NCI-H128 (cell line): ENCODE results near the gene CYP26B1.

Experiments
- DNase-seq: peaks from one replicate; lab custom pipeline; 2025; ENCODE audit not compliant: unreplicated experiment; lab: John Stamatoyannopoulos, UW

CYP26B1 gene

GRCh38 chr2:72130659-72131360 is 16.9 kb downstream of the CYP26B1 start:
- no peak for DNase-seq

- no peak for DNase-seq
These were observed 17.9 kb downstream of the CYP26B1 start for GRCh38 chr2:72129681-72130340.

DNA sequence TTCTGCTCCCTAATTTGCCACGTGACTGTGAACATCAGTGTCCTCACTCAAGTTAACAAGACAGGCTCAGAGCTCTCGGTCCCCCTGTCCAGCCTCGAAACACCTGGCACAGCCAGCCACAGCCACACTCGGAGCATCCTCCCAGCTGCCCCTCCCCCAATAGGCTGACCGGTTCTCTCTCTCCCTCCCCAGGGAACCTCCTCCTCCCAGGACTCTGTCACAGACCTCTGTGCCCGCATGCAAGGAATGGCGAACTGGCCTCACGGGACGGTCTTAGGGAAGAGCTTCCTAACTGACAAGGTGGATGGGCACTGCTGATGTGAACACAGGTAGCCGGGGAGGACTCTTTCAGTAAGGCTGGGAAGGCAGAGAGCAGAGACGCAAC is 18.8 kb downstream of the CYP26B1 start:
- no peak for DNase-seq

DNA sequence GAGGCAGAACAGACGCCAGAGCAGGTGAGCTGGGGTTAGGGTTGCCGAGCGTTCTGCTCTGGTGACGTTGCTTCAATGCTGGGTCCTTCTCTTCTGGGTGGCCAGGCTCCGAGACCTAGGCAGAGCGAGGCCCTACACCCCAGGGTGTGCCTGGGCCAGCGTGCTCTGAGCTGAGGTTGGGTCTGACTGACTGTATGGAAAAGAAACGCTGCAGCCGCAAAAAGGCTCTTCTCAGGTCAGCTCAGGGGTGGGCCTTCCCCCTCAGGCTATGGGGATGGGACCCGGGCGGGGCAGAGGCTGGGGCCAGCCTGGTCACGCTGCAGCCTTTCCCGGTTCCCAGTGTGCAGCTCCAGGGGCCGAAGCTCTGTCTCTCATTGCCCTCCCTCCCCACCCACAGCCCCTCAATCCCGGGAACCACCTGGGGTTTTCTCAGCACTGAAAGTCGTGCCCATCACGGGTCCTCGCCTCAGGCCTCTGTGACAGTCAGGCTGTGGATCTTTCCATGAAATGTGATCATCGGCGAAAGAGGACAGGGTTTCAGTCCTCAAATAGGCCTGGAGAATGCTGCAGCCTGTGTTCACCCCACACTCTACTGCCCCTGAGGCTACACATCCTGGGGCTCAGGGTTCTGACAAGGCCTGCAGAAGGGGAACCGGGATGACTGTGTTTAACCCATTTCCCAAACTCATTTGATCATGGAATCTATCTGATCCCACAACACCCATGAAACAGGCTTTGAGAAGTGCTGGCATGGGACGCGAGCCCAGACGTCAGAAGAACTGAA is 19.4 kb downstream of the CYP26B1 start:
- DNase-seq = no peak

- DNase-seq = no peak
These were observed 20.1 kb downstream of the CYP26B1 start for GRCh38 chr2:72127401-72128058.

- DNase-seq = no peak
These were observed 21.2 kb downstream of the CYP26B1 start for GRCh38 chr2:72126186-72127100.

GRCh38 chr2:72124376-72124775 is 23.3 kb downstream of the CYP26B1 start:
- DNase-seq = no peak

GRCh38 chr2:72121153-72121552 is 26.5 kb downstream of the CYP26B1 start:
- DNase-seq = no peak

- no peak for DNase-seq
These were observed 28.7 kb downstream of the CYP26B1 start for GRCh38 chr2:72118951-72119350.

GRCh38 chr2:72118386-72118785 is 29.3 kb downstream of the CYP26B1 start:
- DNase-seq = no peak

GRCh38 chr2:72117718-72118117 is 29.9 kb downstream of the CYP26B1 start:
- no peak for DNase-seq

DNA sequence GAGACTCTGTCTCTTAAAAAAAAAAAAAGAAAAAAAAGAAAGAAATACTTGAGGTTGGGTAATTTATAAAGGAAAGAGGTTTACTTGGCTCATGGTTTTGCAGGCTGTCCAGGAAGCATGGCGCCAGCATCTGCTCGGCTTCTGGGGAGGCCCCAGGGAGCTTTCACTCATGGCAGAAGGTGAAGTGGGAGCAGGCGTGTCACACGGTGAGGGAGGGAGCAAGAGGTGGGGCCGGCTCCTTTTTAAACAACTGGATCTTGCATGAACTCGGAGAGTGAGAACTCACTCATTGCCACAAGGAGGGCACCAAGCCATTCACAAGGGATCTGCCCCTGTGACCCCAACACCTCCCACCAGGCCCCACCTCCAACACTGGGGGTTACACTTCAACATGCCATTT is 30.6 kb downstream of the CYP26B1 start:
- no peak for DNase-seq

GRCh38 chr2:72116081-72116533 is 31.6 kb downstream of the CYP26B1 start:
- no peak for DNase-seq

DNA sequence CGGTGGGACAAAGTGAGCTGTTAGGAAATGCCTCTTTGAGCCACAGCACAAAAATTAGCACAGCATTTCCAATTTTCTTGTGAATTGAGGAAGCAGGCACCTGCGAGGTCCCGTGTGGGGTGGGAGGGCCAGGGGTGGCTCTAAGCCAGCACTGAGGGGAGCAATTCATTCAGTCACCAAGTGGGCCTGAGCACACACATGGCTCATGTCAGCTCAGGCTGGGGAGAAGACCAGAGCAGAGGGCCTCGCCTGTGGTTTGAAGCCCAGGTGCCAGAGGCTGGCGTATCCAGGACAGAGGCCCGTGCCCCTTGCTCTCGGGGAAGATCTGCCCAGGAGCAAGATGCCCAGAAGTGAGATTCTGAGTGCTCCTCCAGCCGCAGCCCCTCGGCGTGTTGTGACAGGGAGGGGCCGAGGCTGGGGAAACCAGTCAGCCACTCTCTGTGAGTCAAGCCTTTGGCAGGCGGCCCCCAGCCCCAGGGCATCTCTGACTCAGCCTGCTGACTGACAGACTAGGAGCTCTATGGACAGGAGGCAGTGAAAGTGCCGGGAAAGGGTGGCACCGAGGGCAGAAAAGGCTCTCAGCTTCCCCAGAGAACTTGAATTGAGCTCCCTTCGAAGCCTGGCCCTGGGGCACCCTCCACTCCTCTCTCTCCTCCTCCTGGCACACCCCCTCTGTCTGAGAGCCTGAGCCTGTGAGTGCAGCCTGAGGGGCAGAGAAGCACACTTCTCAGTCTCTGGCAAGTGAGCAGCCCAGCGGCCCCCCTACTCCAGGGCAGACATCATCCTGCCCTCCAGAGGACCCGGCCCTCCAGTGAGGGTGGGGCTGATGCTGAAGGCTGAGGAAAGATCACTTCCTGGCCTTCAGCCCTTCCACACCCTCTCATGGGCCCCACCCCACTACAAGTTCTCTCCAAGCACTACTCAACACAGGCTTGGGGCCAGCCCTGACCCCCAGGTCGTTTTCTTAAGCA is 32.3 kb downstream of the CYP26B1 start:
- no peak for DNase-seq

- DNase-seq = no peak
These were observed 33.0 kb downstream of the CYP26B1 start for GRCh38 chr2:72114693-72115051.

- no peak for DNase-seq
These were observed 33.6 kb downstream of the CYP26B1 start for GRCh38 chr2:72113847-72114692.

DNA sequence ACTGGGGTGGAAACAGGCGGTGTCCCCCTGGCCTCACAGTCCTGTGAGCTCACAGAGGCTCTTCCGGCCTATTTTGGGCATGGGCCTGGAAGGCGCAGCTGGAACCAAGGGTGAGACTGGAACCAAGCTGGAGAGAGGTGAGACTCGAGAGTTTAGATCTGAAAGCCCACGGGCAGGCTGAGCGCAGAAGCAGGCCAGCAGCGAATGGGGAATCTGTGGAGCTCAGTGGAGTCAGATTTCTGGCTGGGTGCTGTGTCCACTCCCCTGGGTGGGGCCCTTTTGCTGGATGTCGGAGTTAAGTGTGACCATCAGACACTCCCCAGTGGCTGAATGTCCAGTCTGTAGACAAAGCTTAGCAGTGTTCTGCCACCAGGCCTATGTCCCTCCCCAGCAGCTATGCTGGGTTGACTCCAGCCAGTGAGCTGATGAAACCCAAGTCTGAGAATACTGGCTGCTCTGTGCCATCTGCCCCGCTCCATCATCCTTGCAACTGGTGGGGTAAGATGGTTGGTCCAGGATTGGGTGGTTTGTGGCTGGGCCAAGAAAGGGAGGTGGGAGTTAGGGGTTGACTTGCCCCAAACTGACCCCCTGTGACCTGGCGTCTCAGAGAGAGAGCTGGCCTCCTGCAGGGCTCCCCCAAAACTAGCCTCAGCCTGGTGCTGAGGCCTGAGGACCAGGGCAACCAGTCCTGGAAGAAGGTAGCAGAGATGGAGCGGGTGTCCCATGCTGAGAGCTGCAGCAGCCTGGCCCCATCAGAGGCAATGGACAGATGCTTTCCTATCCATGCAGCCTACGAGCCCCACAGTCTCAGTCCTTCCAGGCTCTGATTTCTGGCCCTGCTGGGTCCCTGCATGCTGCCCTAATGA is 34.4 kb downstream of the CYP26B1 start:
- DNase-seq = no peak
